Measurements from ENCODE around the gene OGFOD1.

OGFOD1 gene

GRCh38 chr16:56450986-56451752 is at the start of gene OGFOD1, which contains the start of gene NUDT21:
Gene OGFOD1 (plus strand): TSS chr16:56451554. CDS start chr16:56451613, 59 bp downstream.
Gene NUDT21 (minus strand): TSS chr16:56451332. CDS start chr16:56451202, 130 bp downstream.
- H3K9me3 ChIP-seq (ENCODE audit: insufficient read depth, low read length) = no peaks in the 10 kb centered on the region
- peak within 1 kb of the TSS; percentile 68 for H2AFZ ChIP-seq (ENCODE audit: low read depth, low read length, severe bottlenecking)
- H3K4me3 ChIP-seq (ENCODE audit: insufficient read depth, low read length, poor library complexity, severe bottlenecking) = peak within 1 kb of the TSS; percentile 77
- H3K9me2 ChIP-seq (replicated peaks; ENCODE audit: insufficient read depth, low read length) = no peaks in the 10 kb centered on the region
- peaks cover 30% of the 10 kb centered on the region for H4K20me1 ChIP-seq (ENCODE audit: low read depth, low read length)
- H3K79me2 ChIP-seq (ENCODE audit: insufficient read depth, low read length) = peaks cover 75% of the 10 kb centered on the region
- H3K4me2 ChIP-seq (ENCODE audit: low read depth, low read length, poor library complexity, severe bottlenecking) = peak within 1 kb of the TSS; percentile 82
- no peaks in the 10 kb centered on the region for H3K27me3 ChIP-seq (ENCODE audit: low read length)
- peak within 1 kb of the TSS; percentile 82 for H3K27ac ChIP-seq (ENCODE audit: low read depth, low read length)
- peak within 1 kb of the TSS; percentile 85 for H3K9ac ChIP-seq (ENCODE audit: low read length)
- no peaks in the 10 kb centered on the region for H3F3A ChIP-seq (ENCODE audit: insufficient read depth)
- H3K36me3 ChIP-seq (ENCODE audit: low read length) = peaks cover 34% of the 10 kb centered on the region
- TF ChIP-seq CTCF (IDR thresholded peaks at IDR 0.05; ENCODE audit: insufficient read depth, low read length, poor library complexity, severe bottlenecking) (no peak), EZH2phosphoT487 (conservative IDR thresholded peaks at IDR 0.05; ENCODE audit: low read length) (no peak)

GRCh38 chr16:56405977-56406672 is 45.2 kb upstream of the OGFOD1 start:
- TF ChIP-seq CTCF (IDR thresholded peaks at IDR 0.05; ENCODE audit: insufficient read depth, low read length, poor library complexity, severe bottlenecking) = no peak
- no peak for TF ChIP-seq EZH2phosphoT487 (conservative IDR thresholded peaks at IDR 0.05; ENCODE audit: low read length)
- Histone ChIP-seq H3K4me3 (ENCODE audit: insufficient read depth, low read length, poor library complexity, severe bottlenecking) (no peak overlapping the region), H4K20me1 (ENCODE audit: low read depth, low read length) (no peaks in the 10 kb centered on the region), H3K79me2 (ENCODE audit: insufficient read depth, low read length) (no peaks in the 10 kb centered on the region), H2AFZ (ENCODE audit: low read depth, low read length, severe bottlenecking) (no peak overlapping the region), H3K36me3 (ENCODE audit: low read length) (peaks cover 16% of the 10 kb centered on the region; the same call in 1 of the 2 replicates), H3K9ac (ENCODE audit: low read length) (no peak overlapping the region), H3K27ac (ENCODE audit: low read depth, low read length) (no peak overlapping the region), H3K4me2 (ENCODE audit: low read depth, low read length, poor library complexity, severe bottlenecking) (no peak overlapping the region), H3F3A (ENCODE audit: insufficient read depth) (no peaks in the 10 kb centered on the region), H3K9me2 (replicated peaks; ENCODE audit: insufficient read depth, low read length) (no peaks in the 10 kb centered on the region), H3K27me3 (ENCODE audit: low read length) (no peaks in the 10 kb centered on the region), H3K9me3 (ENCODE audit: insufficient read depth, low read length) (no peaks in the 10 kb centered on the region)

GRCh38 chr16:56408379-56409098 is 42.8 kb upstream of the OGFOD1 start:
- Histone ChIP-seq H3F3A (ENCODE audit: insufficient read depth) (no peaks in the 10 kb centered on the region), H2AFZ (ENCODE audit: low read depth, low read length, severe bottlenecking) (no peak overlapping the region), H3K79me2 (ENCODE audit: insufficient read depth, low read length) (peaks cover 5% of the 10 kb centered on the region; the same call in 1 of the 2 replicates), H3K36me3 (ENCODE audit: low read length) (peaks cover 19% of the 10 kb centered on the region; the same call in 1 of the 2 replicates), H3K27me3 (ENCODE audit: low read length) (no peaks in the 10 kb centered on the region), H3K27ac (ENCODE audit: low read depth, low read length) (no peak overlapping the region), H3K4me3 (ENCODE audit: insufficient read depth, low read length, poor library complexity, severe bottlenecking) (no peak overlapping the region), H3K4me2 (ENCODE audit: low read depth, low read length, poor library complexity, severe bottlenecking) (no peak overlapping the region), H4K20me1 (ENCODE audit: low read depth, low read length) (no peaks in the 10 kb centered on the region), H3K9me3 (ENCODE audit: insufficient read depth, low read length) (no peaks in the 10 kb centered on the region), H3K9ac (ENCODE audit: low read length) (no peak overlapping the region), H3K9me2 (replicated peaks; ENCODE audit: insufficient read depth, low read length) (no peaks in the 10 kb centered on the region)
- TF ChIP-seq CTCF (IDR thresholded peaks at IDR 0.05; ENCODE audit: insufficient read depth, low read length, poor library complexity, severe bottlenecking) (no peak), EZH2phosphoT487 (conservative IDR thresholded peaks at IDR 0.05; ENCODE audit: low read length) (no peak)

Measured in SU-DHL-6 (cell line).